ENCODE measurements around the gene RCAN3.

- no peak for TF ChIP-seq YY1 (tag by site-specific recombination; IDR thresholded peaks at IDR 0.05)
- no peak for TF ChIP-seq ZNF664 (tag by site-specific recombination; IDR thresholded peaks at IDR 0.05)
- TF ChIP-seq, protein P1, sequence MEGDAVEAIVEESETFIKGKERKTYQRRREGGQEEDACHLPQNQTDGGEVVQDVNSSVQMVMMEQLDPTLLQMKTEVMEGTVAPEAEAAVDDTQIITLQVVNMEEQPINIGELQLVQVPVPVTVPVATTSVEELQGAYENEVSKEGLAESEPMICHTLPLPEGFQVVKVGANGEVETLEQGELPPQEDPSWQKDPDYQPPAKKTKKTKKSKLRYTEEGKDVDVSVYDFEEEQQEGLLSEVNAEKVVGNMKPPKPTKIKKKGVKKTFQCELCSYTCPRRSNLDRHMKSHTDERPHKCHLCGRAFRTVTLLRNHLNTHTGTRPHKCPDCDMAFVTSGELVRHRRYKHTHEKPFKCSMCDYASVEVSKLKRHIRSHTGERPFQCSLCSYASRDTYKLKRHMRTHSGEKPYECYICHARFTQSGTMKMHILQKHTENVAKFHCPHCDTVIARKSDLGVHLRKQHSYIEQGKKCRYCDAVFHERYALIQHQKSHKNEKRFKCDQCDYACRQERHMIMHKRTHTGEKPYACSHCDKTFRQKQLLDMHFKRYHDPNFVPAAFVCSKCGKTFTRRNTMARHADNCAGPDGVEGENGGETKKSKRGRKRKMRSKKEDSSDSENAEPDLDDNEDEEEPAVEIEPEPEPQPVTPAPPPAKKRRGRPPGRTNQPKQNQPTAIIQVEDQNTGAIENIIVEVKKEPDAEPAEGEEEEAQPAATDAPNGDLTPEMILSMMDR (tag by site-specific recombination; IDR thresholded peaks at IDR 0.05), result no peak
- TF ChIP-seq KLF9 (tag by site-specific recombination; IDR thresholded peaks at IDR 0.05; ENCODE audit: low read depth), result no peak
- no peak for TF ChIP-seq ZFP41 (tag by site-specific recombination; IDR thresholded peaks at IDR 0.05; ENCODE audit: borderline replicate concordance)
- no peak for TF ChIP-seq REST (tag by site-specific recombination; IDR thresholded peaks at IDR 0.05)
These were observed 54.6 kb downstream of the RCAN3 start for GRCh38 chr1:24557220-24557619.

All from HEK293 (cell line).